ENCODE measurements around the gene NENF.

The NENF gene

DNA sequence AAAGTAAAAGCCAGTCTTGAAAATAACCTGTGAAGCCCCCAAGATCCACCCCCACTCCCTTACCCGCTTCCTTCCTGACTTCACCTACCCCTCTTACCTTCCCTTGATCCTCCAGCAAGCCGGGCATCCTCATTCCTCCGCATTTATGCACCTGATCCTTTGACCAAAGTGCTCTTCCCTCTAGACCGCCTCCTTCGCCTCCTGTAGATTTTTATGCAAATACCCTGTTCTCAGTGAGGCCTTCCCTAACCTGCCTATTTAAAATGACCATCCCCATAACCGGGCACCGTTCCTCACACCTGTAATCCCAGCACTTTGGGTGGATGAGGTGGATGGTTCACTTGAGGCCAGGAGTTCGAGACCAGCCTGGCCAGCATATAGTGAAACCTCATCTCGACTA is 1.1 kb upstream of the NENF start:
- DNase-seq (ENCODE audit: low read depth, low spot score) = no peak

DNA sequence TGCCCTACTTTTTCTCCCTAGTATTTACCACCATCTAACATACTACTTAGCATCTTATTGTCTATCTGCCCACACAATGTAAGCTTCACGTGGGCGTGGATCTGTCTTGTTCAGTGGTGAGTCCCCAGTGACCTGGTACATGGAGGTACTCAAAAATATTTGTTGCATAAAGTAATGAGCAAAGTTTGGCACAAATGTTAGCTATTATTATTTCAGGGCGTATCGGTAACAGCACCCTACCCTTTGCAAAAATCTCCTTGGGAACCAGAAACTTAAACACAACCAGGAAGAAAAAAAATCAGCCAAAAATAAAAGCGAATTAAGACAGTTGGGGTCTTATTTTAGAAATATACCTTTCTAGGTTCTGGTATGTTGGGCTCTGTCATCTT is 454 bp upstream of the NENF start:
- DNase-seq (ENCODE audit: low read depth, low spot score) = no peak

DNA sequence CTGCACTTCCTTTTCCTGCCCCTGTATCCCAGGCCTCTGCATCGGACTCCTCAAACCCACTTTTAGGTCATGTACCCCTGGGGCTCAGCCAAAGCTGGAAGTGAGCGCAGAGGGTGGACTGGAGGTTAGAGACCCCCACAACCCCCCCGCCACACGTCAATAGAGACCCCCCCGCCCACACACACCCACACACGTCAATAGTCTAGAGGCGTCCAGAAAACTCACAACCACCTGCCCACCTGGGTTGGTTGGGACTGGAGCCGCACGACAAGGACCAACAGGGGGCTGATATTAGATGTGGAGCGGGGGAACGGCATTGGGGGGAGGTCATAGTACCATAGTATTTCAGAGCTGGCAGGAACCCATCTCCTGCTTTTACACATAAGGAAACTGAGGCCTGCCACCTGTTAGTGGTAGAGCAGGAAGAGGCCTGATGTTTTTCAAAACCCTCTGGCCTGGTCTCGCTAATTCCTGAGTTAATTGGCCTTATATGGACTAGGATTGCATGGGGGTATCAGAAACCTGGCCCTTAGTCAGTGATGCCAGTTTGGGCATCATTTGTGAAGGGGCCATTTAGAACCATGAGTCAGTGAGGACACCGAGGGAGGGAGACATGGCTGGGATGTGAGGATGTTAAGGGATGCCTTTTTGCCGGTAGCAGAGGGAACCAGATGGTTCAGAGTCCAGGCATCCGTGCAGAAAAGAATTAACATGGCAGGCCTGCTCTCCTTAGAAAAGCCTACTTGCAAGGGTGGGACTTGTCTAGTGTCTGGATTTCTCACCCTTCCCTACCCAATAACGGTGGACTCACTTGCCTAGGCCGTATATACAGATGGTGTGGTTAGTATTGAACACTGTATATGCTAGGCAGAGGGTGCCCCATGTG is 1.1 kb downstream of the NENF start:
- DNase-seq (ENCODE audit: low read depth, low spot score) = no peak

DNA sequence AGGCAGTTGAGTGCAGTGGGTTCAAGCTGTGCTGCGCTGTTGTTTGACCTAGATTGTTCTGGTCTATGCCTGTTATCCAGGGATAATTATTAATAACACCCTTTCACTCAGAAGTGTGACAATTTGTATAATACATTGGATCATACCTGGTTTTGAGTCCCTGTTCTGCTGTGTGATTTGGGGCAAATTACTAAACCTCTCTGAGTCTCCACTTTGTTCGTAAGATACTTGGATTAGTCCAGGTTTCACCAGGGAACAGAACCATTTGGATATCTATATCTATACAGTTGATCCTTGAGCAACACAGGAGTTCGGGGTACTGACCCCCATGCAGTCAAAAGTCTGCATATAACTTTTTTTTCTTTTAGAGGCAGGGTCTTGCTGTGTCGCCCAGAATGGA is 2.3 kb downstream of the NENF start:
- no peak for DNase-seq (ENCODE audit: low read depth, low spot score)

DNA sequence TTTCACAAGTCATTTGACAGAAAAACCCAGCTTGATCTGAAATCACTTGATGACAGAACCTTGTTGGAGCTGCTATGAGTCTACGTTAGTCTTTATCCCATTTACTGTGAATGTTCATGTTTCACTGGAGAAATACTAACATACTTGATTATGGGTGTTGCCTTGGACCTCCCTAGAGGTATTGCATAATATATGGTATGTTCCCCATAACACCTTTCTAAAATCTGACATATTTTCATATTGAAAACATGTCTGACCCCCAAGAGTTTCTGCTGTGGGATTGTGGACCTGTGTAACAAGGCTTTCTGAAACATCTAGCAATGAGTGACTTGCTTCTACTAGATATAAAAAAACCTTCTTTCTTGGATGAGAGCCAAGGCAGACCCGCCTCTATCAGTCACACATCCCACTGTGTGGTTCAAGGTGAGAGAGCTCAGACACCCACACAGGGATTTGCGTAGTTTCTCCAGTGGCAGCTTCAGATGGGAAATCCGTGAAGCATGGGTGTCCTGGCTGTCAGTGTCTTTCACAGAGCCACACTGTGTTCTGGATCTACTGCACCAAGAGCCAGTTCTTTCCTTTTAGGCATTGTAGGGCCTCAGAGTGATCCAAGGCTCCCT is 4.6 kb downstream of the NENF start:
- no peak for DNase-seq (ENCODE audit: low read depth, low spot score)

DNA sequence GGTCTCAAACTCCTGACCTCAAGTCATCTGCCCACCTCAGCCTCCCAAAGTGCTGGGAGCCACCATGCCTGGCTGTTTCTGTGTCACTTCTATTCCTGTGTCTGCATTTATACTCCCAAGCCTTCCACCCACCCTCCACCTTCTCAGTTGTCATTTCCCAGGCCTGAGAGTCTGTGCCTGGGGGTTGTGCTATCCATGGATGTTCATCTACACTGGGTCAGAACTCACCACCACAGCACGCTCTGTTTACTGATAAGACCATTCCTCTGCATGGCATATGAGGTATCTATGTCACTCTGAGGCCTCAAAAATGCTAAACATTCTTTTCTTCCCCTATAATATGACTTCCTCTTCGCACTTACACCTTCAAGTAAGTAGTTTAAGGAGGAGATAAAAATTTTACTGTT is 6.1 kb downstream of the NENF start:
- DNase-seq (ENCODE audit: low read depth, low spot score) = no peak

DNA sequence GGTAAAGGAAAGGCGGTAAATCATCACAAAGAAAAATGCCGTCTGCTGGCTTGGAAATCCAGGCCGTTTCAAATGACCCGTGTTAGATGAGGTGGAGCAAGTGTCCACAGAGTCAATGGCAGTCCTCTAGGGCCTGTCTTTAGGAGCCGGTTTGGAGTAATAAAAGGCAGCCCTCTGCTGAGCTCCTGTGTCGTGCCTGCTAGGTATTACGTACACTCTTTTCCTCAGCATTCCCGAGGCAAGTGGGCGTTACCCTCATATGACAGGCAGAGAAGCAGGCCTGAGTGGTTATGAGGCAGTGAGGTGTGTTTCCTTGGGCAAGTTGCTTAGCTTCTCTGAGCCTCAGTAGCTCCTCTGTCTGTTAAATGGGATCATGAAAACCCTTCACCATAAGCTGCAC is 7.7 kb downstream of the NENF start:
- DNase-seq (ENCODE audit: low read depth, low spot score) = no peak

DNA sequence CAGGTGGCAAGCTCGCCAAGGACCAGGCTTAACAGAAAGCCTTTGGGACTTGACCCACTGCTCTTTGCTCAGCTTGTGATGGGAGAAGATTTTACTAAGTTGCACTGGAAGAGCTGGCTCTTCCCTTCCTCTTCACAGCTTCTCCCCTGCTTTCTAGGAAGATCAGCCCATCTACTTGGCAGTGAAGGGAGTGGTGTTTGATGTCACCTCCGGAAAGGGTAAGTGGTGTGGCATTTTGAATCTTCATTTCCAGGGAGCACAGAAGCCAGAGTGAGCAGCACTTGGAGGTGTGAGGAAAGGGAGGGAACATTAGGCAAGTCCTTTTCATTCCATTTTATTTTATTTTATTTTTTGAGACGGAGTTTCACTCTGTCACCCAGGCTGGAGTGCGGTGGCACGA is 9.7 kb downstream of the NENF start:
- no peak for DNase-seq (ENCODE audit: low read depth, low spot score)

DNA sequence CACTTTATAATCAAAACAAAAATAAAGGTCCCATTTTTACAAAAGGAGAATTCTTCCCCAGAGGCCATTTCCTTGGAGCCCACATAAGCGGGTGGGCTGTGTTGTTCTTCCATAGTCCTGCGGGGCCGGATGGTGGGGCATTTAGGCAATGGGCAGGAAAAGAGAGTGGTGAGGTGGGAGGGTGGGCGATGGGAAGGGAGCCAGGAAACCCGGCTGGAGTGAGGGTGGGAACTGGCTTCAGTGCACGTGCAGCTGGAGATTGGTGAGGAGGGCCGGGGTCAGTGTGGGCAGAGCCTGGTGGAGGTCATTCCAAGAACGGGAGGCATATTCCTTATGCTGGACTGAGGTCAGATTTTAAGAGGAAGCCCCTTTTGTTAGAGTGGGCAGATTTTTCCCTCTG is 13.6 kb downstream of the NENF start:
- no peak for DNase-seq (ENCODE audit: low read depth, low spot score)

DNA sequence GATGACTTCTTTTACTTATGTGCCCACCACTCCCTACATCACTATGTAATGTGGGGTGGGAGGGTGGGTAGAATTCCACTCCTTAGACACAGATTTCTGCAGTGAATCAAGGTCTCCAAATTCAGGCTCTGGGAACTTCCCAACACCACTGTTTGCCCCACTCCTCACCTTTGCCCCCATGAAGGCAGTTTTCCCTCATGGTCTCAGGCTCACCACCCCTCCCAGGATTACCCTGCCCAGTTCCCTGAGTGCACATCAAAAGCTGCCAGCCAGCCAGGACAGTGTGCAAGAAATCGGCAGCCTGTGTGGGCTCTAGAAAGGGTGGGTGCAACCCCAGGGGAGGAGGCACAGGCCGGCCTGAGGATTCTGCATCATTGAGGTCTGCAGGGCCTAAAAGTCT is 14.8 kb downstream of the NENF start:
- DNase-seq (ENCODE audit: low read depth, low spot score) = no peak

DNA sequence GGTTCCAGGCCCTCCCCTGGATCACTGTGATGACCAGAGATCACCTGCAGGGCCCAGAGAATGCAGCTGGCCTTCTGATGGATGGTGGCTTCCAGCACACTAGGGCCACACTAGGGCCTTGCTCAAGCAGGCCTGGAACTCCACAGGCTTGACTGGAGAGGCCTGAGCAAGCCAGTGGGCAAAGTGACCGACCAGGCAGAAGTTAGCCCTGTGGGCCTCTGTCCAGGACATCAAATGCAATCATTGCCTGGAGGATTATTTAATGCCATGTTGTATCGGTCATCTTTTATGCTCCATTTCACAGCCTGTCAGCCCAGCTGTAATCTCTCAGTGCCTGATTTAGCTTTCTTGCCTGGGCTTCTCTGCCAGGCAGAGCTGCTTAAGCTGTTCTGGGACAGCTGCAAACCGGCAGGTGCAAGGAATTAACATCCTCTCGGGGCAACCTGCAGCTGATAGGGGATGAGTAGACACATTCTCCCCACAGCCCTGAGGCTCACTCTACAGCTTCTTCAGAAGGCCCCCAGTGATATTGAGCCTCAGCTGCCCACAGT is 17.7 kb downstream of the NENF start:
- no peak for DNase-seq (ENCODE audit: low read depth, low spot score)

DNA sequence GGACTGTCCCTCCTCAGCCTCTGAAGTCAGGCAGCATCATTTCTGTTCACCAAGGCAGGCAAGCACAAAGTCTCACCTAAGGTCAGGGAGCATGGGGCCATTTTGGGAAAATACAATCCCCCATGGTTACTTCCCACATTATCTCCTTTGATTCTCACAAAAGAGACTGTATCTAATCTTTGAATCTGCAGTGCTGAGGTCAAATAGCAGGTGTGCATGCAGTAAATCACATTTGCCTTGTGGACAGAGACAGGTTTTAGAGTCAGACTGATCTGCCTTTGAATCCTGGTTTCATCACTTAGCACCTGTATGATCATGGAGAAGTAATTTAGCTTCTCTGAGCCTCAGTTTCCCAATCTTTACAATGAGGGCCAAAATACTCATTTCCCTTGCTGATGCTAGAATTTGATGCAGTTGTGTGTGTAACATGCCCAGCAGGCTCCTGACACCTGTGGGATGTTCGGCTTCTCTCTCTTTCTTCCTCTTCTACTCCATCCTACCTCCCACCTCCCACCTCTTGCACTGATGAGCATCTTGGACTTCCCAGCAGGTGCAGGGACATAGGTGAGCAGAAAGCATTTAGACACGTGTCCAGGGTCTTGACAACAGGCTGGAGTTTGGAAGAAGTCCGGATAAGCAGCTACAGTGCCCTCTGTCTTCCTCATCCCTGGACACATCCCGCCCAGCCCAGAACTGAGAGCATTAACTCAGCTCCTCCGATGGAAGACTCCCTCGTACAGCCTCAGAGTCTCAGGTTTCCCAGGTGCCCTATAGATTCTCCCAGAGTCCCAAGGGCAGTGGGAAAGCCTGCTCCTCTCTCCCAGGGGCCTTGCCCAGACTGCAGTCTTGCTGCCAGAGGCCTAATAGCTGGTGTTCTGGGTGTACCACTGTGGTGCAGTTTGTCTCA is 18.9 kb downstream of the NENF start:
- DNase-seq (ENCODE audit: low read depth, low spot score) = no peak

DNA sequence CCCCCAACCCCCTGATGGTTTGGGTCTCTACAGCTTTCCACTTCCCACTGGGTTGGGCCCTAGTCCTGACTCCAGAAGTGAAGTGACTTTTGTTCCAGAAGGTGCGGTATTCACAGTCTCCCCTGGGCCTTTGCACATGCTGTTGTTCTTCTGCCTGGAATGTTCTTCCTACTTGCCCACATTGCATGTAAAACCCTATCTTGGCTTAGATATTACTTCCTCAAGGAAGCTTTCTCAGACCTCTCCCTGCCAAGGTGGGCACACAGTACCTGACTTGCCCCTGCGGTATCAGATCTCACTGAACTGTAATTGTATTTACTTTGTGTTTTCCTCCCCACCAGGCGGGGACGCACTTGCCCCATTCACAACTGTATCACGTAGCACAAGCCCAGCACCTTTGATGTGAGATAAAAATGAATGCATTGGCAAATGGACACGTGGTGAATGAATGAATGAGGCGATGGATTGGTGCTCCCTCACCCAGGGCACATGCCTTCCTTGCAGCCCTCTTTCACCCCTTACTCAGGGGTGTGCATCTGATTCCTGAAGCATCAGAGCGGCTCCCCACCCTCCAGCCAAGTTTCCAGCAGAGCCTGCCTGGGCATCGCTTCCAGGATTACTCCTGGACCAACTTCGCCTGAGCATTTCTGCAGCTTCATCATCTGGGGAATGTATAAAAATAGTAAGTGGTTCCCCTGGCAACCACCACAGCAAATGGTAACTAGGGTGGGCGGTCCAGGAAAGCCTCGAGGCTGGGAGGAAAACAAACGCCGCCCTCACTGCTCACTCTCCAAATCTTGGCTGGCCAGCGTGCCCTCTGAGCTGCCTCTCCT is 19.8 kb downstream of the NENF start:
- DNase-seq (ENCODE audit: low read depth, low spot score) = no peak

DNA sequence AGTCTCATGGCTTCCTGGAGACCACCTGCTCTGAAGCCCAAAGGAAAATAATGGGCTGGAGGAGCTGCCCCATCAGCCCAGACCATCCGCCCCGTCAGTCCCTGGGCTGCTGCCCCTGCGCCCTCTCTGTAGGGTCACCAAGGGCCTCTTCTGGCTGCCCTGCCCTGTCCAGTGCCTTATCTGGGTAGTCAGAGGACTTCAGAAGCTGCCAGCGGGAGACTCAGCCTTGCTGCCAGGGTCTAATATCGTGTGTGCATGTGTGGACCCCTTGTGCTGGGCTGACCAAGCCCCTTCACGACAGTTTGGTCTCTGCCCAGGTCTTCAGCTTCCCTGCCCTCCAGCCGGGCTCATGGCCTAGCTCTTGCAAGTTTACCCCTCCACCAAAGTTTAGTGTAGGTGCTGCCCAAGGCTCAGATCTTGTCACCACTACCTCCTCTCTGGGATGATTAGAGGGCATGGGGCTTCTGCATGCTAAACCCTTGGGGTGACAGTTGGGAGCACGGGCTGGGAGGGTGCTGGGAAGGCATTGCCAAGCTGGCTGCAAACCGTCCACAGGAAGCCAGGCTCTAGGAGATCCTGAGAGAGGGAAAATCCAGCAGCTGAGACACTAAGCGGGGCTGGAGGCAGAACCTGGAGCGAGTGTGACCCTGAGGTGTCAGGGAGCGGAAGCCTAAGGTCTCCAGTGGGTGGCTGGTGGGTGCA is 20.6 kb downstream of the NENF start:
- DNase-seq (ENCODE audit: low read depth, low spot score) = no peak

DNA sequence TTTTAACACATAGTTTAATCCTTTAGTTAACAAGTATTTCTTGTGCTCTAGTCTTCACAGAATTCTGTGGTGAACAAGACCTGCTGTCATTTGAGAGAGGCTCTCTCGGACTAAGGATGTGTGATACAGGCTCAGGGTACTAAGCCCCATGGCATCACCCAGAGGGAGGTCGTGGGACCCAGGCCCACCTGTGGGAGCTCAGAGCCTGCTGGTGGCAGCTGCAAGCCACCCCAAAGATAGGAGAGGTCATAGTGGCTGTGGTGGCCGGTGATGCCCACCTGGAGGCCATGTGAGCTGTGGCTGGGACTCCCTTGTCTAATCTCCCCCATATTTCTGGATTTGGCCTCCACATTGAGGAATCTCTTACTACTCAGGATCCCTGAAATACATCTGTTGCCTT is 22.0 kb downstream of the NENF start:
- DNase-seq (ENCODE audit: low read depth, low spot score) = no peak

DNA sequence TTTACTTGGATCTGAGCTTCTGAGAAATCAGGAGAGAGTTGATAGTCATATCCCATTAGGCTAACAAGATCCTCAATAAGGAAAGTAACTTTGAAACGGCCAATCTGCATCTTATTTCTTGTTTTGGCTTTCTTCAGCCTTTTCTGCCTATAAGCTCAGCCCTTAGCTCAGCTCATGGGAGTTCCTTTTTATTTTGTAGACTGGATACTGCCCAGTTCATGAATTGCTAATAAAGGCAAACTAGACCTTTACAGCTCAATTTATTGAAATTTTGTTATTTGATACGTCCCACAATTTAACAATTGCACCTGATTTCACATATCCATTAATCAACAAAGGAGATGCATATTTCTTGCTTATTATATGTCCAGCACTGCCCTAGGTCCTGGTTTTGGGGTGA is 22.7 kb downstream of the NENF start:
- DNase-seq (ENCODE audit: low read depth, low spot score) = no peak

DNA sequence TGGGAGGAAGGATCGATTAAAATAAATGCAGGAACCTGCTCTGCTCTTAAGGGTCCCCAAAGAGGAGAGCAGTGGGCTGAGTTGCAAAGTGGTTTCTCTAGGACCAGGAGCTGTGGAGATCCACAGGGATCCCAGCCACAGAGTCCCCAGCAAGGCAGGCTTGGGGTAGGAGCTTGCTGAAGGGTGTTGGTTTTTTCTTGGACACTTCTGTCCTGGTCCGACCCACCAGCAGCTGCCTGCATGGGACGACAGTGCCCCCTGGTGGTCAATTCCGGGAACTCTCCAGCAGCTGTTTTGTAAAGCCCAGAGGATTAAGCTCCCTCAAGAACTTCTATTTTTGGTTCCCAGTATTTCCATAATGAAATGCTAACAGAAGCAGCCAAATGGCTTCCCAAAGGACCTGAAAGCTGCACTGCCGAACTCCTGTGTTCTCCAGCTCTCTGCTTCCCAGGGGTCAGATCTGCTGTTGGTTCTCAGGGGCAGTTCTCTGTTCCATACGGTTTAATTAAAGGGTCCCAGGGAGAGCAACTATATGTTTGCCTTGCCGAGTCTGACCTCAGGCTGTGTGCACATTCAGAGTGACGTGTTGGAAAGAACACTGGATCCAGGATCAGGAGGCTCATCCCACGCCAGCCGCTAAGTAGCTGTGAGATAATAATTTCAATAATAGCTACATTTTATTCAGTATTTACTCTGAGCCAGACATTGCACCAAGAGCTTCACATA is 23.2 kb downstream of the NENF start:
- DNase-seq (ENCODE audit: low read depth, low spot score) = peak; percentile 73

DNA sequence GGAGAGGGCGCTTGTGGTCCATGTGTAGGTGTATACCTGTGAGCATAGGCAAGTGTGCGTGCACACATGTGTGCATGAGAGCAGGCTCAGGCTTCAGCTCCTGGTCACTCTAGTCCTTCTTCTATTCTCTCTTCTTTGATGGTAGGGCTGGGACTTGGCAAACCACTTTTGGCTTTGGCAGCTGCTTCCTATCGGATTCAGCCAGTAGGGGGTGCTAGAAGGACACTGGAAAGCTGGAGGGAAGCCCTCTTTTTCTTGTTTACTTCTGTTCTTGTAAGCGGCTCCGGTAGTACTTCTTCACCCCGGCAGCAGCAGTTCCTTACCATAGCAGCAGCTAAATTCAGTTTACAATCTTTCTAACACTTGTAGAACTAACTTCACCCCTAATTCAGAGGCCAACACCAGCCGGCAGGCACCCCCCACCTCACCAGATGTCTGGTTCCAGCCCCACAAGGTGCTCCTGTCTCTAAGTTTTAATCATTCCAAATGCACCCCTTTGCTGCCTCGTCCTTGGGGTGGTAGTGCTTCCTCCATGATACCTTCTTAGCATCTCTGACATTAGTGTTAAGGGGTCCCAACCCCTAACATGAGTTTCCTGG is 25.1 kb downstream of the NENF start:
- DNase-seq (ENCODE audit: low read depth, low spot score) = peak; percentile 10

DNA sequence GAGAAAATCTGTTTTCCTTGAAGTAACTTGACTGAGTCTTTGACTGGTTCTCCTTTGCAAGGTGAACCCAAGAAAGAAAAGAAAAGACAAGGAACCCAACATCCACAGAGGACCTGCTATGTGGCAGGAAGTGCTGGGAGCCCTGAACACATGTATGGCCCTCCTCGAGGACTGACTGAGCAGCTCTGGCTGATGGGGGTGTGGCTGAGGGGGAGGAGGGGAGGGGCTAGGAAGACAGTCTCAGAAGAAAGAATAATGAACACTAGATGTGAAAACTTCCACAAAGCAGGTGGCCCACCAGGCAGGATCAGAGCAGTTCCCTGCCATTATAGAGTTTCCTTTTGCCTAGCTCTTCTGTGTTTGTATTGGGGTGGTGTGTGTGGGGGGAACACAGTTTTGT is 26.1 kb downstream of the NENF start:
- no peak for DNase-seq (ENCODE audit: low read depth, low spot score)
